PC-9 (cell line): ENCODE results near the gene KAT6B. TPM values are rescaled to one million over a fixed set of nuclear protein-coding genes. Genes with fewer than 3 reads are reported as not detected.

Experiments
- BruUV-seq: library from RNA; stranded (reverse); fragments of 400-500 nt; replicated peaks from 2 replicates; lab custom pipeline; 2021; lab: Mats Ljungman, UMichigan
- CTCF ChIA-PET: fragments of 300-600 bp; sonication (Branson Sonifier 250); formaldehyde crosslinking; loops from one replicate; lab custom pipeline; 2022; ENCODE audit warnings: antibody characterized with exemption; lab: Charles Lee
- POLR2A ChIA-PET: fragments of 300-600 bp; sonication (Branson Sonifier 250); formaldehyde crosslinking; loops from one replicate; lab custom pipeline; 2022; ENCODE audit warnings: antibody characterized with exemption; ENCODE audit not compliant: unreplicated experiment; lab: Charles Lee
- DNase-seq, 2 experiments: peaks; one replicate each; pipeline versions ENCODE4 v3.0.0 to v3.0.0-alpha.2; 2015 to 2022; ENCODE audit warnings: mixed read lengths in 1 of 2
- H2AFZ ChIP-seq: fragments of 200-600 bp; sonication (generic); 2 replicates; pipeline ENCODE4 v1.8.1; 2017; ENCODE audit warnings: antibody characterized with exemption
- H3F3A ChIP-seq: fragments of 200-600 bp; sonication (generic); 2 replicates; pipeline ENCODE4 v1.8.1; 2017; ENCODE audit warnings: antibody characterized with exemption, mild to moderate bottlenecking, low read depth; ENCODE audit not compliant: insufficient read depth
- H3K27ac ChIP-seq: fragments of 200-600 bp; sonication (generic); 2 replicates; pipeline ENCODE4 v1.6.1; 2016; ENCODE audit warnings: mixed run types
- H3K27me3 ChIP-seq: fragments of 200-600 bp; sonication (generic); 2 replicates; pipeline ENCODE4 v1.6.1; 2016; ENCODE audit warnings: low read depth, mixed run types; ENCODE audit not compliant: insufficient read depth
- H3K36me3 ChIP-seq: fragments of 200-600 bp; sonication (generic); 2 replicates; pipeline ENCODE4 v1.6.1; 2016; ENCODE audit warnings: low read depth, mixed run types
- H3K4me1 ChIP-seq: fragments of 200-600 bp; sonication (generic); replicated peaks from 2 replicates; pipeline ENCODE4 v1.6.1; 2016; ENCODE audit warnings: mixed run types; ENCODE audit not compliant: insufficient read depth
- H3K4me2 ChIP-seq: fragments of 200-600 bp; sonication (generic); 2 replicates; pipeline ENCODE4 v1.6.1; 2017; ENCODE audit warnings: mixed run types
- H3K4me3 ChIP-seq: fragments of 200-600 bp; sonication (generic); 2 replicates; pipeline ENCODE4 v1.6.1; 2016; ENCODE audit warnings: mixed run types
- H3K79me2 ChIP-seq: fragments of 200-600 bp; sonication (generic); 2 replicates; pipeline ENCODE4 v1.6.1; 2017; ENCODE audit warnings: low read depth, mixed run types
- H3K9me2 ChIP-seq: fragments of 200-600 bp; sonication (generic); 2 replicates; pipeline ENCODE4 v1.8.1; 2017; ENCODE audit warnings: mild to moderate bottlenecking; ENCODE audit not compliant: insufficient read depth
- H3K9me3 ChIP-seq: fragments of 200-600 bp; sonication (generic); 2 replicates; pipeline ENCODE4 v1.8.1; 2016; ENCODE audit warnings: low read depth; ENCODE audit not compliant: insufficient read depth
- H4K20me1 ChIP-seq: fragments of 200-600 bp; sonication (generic); 2 replicates; pipeline ENCODE4 v1.8.1; 2017; ENCODE audit not compliant: insufficient read depth
- CTCF ChIP-seq: fragments of 200-600 bp; sonication (generic); conservative IDR thresholded peaks from 2 replicates; pipeline ENCODE4 v1.6.1; 2017; ENCODE audit warnings: mixed run types, antibody characterized with exemption, mild to moderate bottlenecking, moderate library complexity
- EZH2 ChIP-seq: fragments of 200-600 bp; sonication (generic); IDR thresholded peaks from 2 replicates; pipeline ENCODE4 v1.8.0; 2017; ENCODE audit warnings: antibody characterized with exemption, low read depth
- intact Hi-C: fragments of 100-400 bp; cut with micrococcal nuclease; formaldehyde crosslinking; loops from one replicate; pipeline ENCODE4 v1.10.0; 2022; ENCODE audit not compliant: unreplicated experiment
- total RNA-seq: library from RNA; stranded (reverse); gene quantifications from 2 replicates; pipeline ENCODE4 v1.2.3, GENCODE V29; 2021

KAT6B gene
- total RNA-seq, 1 experiment from 2014 or later: 30.9 TPM

- Histone ChIP-seq H3K4me2 (no peak overlapping the region), H3K4me3 (no peak overlapping the region), H3F3A (no peaks in the 10 kb centered on the region), H3K36me3 (no peaks in the 10 kb centered on the region), H3K27ac (no peak overlapping the region), H3K27me3 (no peaks in the 10 kb centered on the region), H3K9me3 (no peaks in the 10 kb centered on the region), H2AFZ (no peak overlapping the region), H3K79me2 (no peaks in the 10 kb centered on the region), H3K9me2 (no peaks in the 10 kb centered on the region), H4K20me1 (no peaks in the 10 kb centered on the region), H3K4me1 (no peaks in the 10 kb centered on the region)
- intact Hi-C loops: no loop called here
- BruUV-seq: no TSS peak
- TF ChIP-seq EZH2: no peak
- TF ChIP-seq CTCF: no peak
- POLR2A ChIA-PET: no interaction called here
- no peak for DNase-seq
- CTCF ChIA-PET: no interaction called here
Observed at GRCh38 chr10:75038335-75038734, 211.9 kb downstream of the KAT6B start.

- no peaks in the 10 kb centered on the region for H3K79me2 ChIP-seq
- TF ChIP-seq EZH2: no peak
- no peak for TF ChIP-seq CTCF
- H3K9me2 ChIP-seq: no peaks in the 10 kb centered on the region
- H4K20me1 ChIP-seq: no peaks in the 10 kb centered on the region
- intact Hi-C loops: no loop called here
- H3K27ac ChIP-seq: no peak overlapping the region
- ChIA-PET POLR2A (no interaction called here), CTCF (no interaction called here)
- no peak overlapping the region for H3K4me2 ChIP-seq
- DNase-seq: no peak
- H3K4me1 ChIP-seq: no peaks in the 10 kb centered on the region
- H2AFZ ChIP-seq: no peak overlapping the region
- no peaks in the 10 kb centered on the region for H3K27me3 ChIP-seq
- H3F3A ChIP-seq: no peaks in the 10 kb centered on the region
- H3K36me3 ChIP-seq: no peaks in the 10 kb centered on the region
- H3K9me3 ChIP-seq: no peaks in the 10 kb centered on the region
- no TSS peak for BruUV-seq
- H3K4me3 ChIP-seq: no peak overlapping the region
Observed at GRCh38 chr10:75040576-75040975, 214.2 kb downstream of the KAT6B start.

- no peak overlapping the region for H3K4me2 ChIP-seq
- ChIA-PET CTCF (interaction anchor here (0.6 to 0.8 kb wide), 2 partner anchors 603 to 1257 kb away, joined by 3 to 11 read pairs; no protein-coding TSS in a partner anchor), POLR2A (no interaction called here)
- intact Hi-C loops: no loop called here
- H3K36me3 ChIP-seq: no peaks in the 10 kb centered on the region
- H3K27ac ChIP-seq: no peak overlapping the region
- H3F3A ChIP-seq: no peaks in the 10 kb centered on the region
- H3K9me3 ChIP-seq: no peaks in the 10 kb centered on the region
- no peak overlapping the region for H2AFZ ChIP-seq
- H3K4me3 ChIP-seq: no peak overlapping the region
- no peaks in the 10 kb centered on the region for H3K79me2 ChIP-seq
- DNase-seq: no peak
- no peaks in the 10 kb centered on the region for H3K4me1 ChIP-seq
- TF ChIP-seq EZH2 (no peak), CTCF (no peak)
- no TSS peak for BruUV-seq
- H3K27me3 ChIP-seq: no peaks in the 10 kb centered on the region
- H4K20me1 ChIP-seq: no peaks in the 10 kb centered on the region
- no peaks in the 10 kb centered on the region for H3K9me2 ChIP-seq
Observed at GRCh38 chr10:75042292-75042974, 216.0 kb downstream of the KAT6B start.
